ENCODE results near the gene MAP3K9.

GRCh38 chr14:70785556-70785955 is 23.8 kb downstream of the MAP3K9 start:
- TF ChIP-seq PML (IDR thresholded peaks at IDR 0.05; ENCODE audit: low read length): no peak
- TF ChIP-seq POLR2A (conservative IDR thresholded peaks at IDR 0.05): no peak
- no peak for TF ChIP-seq CCAR2 (IDR thresholded peaks at IDR 0.05; ENCODE audit: low read depth, low read length)
- TF ChIP-seq NCOR1 (IDR thresholded peaks at IDR 0.05): no peak
- no peak for TF ChIP-seq NONO (IDR thresholded peaks at IDR 0.05; ENCODE audit: low read depth in 2 of 2, low read length in 1 of 2)
- no peak for TF ChIP-seq HOMEZ (CRISPR knock-in tag; IDR thresholded peaks at IDR 0.05)
- no peak for TF ChIP-seq SMC3 (conservative IDR thresholded peaks at IDR 0.05; ENCODE audit: insufficient read depth, low read depth, low read length)
- no peak for TF ChIP-seq POLR2AphosphoS5 (IDR thresholded peaks at IDR 0.05; ENCODE audit: control insufficient read depth, insufficient read depth, low read depth, low read length)
- no peak for TF ChIP-seq ARID4B (CRISPR knock-in tag; IDR thresholded peaks at IDR 0.05)
- TF ChIP-seq KAT7 (CRISPR knock-in tag; IDR thresholded peaks at IDR 0.05; ENCODE audit: borderline replicate concordance): no peak
- TF ChIP-seq REST (IDR thresholded peaks at IDR 0.05; ENCODE audit: borderline replicate concordance): no peak
- no peak for TF ChIP-seq REST (CRISPR knock-in tag; IDR thresholded peaks at IDR 0.05; ENCODE audit: low read depth)
